OCI-LY3 (cell line): Measurements from ENCODE around the gene CALML6.
"Not testable (repeated sequence)": the region's sequence is repeated elsewhere in the genome, so short reads cannot be mapped to it uniquely, and the experiment has no call there.

Experiments used
- H2AFZ ChIP-seq: fragments of 200-600, 300-600 bp; shearing (Covaris generic); 2 replicates; pipeline ENCODE4 v1.6.0; 2014; ENCODE audit warnings: antibody characterized with exemption, low read depth, low read length
- H3K27ac ChIP-seq: fragments of 200-600, 300-600 bp; sonication (generic); 2 replicates; pipeline ENCODE4 v1.5.1; 2014; ENCODE audit warnings: mild to moderate bottlenecking, low read length, moderate library complexity, mixed read lengths
- H3K27me3 ChIP-seq: fragments of 200-600, 300-600 bp; sonication (generic); 2 replicates; pipeline ENCODE4 v1.6.1; 2014; ENCODE audit warnings: low read depth, low read length, mixed read lengths
- H3K36me3 ChIP-seq: fragments of 200-600, 300-600 bp; sonication (generic); replicated peaks from 2 replicates; pipeline ENCODE3; 2014; ENCODE audit warnings: low read depth, low read length, mixed read lengths
- H3K4me1 ChIP-seq: fragments of 300-600, 200-600 bp; sonication (generic); 2 replicates; pipeline ENCODE4 v1.6.1; 2014; ENCODE audit warnings: low read length, mixed read lengths
- H3K4me2 ChIP-seq: fragments of 200-600, 300-600 bp; sonication (generic); 2 replicates; pipeline ENCODE4 v1.6.1; 2014; ENCODE audit warnings: low read length, mixed read lengths
- H3K4me3 ChIP-seq: fragments of 300-600, 200-600 bp; sonication (generic); 2 replicates; pipeline ENCODE4 v1.5.1; 2014; ENCODE audit warnings: antibody characterized with exemption, mild to moderate bottlenecking, low read length, moderate library complexity
- H3K79me2 ChIP-seq: fragments of 300-600, 200-600 bp; shearing (Covaris generic); 2 replicates; pipeline ENCODE4 v1.6.1; 2014; ENCODE audit warnings: mild to moderate bottlenecking, low read length, mixed read lengths
- H3K9ac ChIP-seq: fragments of 300-600, 200-600 bp; shearing (Covaris generic); 2 replicates; pipeline ENCODE4 v1.6.0; 2014; ENCODE audit warnings: mild to moderate bottlenecking, low read length, moderate library complexity
- H3K9me3 ChIP-seq: fragments of 200-600, 300-600 bp; shearing (Covaris generic); 2 replicates; pipeline ENCODE4 v1.6.1; 2014; ENCODE audit warnings: low read length, mixed read lengths; ENCODE audit not compliant: insufficient read depth
- H4K20me1 ChIP-seq: fragments of 200-600, 300-600 bp; sonication (generic); 2 replicates; pipeline ENCODE4 v1.6.1; 2016; ENCODE audit warnings: low read length, mixed read lengths; ENCODE audit not compliant: insufficient read depth
- EZH2phosphoT487 ChIP-seq: fragments of 200-600 bp; shearing (Covaris generic); IDR thresholded peaks from 2 replicates; pipeline ENCODE4 v1.6.1; 2018; ENCODE audit warnings: antibody characterized with exemption, mixed run types, low read depth
- TF ChIP-seq, protein P1 (sequence below): fragments of 200-600, 300-600 bp; sonication (generic); IDR thresholded peaks from 2 replicates; pipeline ENCODE4 v1.5.1; 2014; ENCODE audit warnings: antibody characterized with exemption, low read length, low read depth

Gene CALML6

DNA sequence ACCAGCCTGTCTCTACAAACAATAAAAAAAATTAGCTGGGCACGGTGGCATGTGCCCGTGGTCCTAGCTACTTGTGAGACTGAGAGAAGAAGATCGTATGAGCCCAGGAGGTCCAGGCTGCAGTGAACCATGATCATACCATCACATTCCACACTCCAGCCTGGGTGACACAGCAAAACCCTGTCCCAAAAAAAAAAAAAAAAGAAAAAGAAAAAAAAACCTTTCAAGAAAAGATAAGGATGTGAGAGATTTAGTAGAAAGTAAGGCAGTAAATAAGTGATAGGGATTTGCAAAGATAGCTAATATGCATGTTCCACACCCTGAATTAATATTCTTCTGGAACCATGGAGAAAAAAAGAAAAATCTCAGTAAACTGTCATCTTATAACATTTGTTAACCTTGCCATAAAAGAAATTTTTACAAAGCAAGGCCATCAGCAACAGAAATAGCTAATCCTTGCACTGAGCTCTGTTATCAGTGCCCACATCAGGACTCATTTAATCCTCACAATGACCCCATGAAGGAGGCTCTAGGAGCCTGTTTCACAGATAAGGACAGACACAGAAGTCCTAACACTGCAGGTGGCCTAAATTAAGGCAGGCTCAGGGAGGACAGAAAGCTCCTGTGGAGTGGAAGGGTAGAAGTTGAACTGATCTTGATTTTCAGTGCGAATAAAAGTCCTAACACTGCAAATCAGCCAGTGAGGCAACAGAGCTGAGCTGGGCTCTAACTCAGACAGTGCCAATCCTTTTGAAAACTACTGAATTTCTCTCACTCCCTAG lies 31.8 kb upstream of the CALML6 start:
- H3K27me3 ChIP-seq, result no peaks in the 10 kb centered on the region
- H3K4me3 ChIP-seq, result no peak overlapping the region
- H3K4me2 ChIP-seq, result no peak overlapping the region
- 0 out of 2 replicates have a peak overlapping the region, but pooled peaks have one; percentile 11 for H3K27ac ChIP-seq
- TF ChIP-seq, protein P1, sequence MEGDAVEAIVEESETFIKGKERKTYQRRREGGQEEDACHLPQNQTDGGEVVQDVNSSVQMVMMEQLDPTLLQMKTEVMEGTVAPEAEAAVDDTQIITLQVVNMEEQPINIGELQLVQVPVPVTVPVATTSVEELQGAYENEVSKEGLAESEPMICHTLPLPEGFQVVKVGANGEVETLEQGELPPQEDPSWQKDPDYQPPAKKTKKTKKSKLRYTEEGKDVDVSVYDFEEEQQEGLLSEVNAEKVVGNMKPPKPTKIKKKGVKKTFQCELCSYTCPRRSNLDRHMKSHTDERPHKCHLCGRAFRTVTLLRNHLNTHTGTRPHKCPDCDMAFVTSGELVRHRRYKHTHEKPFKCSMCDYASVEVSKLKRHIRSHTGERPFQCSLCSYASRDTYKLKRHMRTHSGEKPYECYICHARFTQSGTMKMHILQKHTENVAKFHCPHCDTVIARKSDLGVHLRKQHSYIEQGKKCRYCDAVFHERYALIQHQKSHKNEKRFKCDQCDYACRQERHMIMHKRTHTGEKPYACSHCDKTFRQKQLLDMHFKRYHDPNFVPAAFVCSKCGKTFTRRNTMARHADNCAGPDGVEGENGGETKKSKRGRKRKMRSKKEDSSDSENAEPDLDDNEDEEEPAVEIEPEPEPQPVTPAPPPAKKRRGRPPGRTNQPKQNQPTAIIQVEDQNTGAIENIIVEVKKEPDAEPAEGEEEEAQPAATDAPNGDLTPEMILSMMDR, result no peak
- TF ChIP-seq EZH2phosphoT487, result no peak
- no peaks in the 10 kb centered on the region for H3K9me3 ChIP-seq
- peaks cover 5% of the 10 kb centered on the region; the same call in 1 of the 2 replicates for H3K4me1 ChIP-seq
- no peak overlapping the region for H3K9ac ChIP-seq
- no peak overlapping the region for H2AFZ ChIP-seq
- H4K20me1 ChIP-seq, result peaks cover 95% of the 10 kb centered on the region
- peaks cover 100% of the 10 kb centered on the region for H3K79me2 ChIP-seq
- H3K36me3 ChIP-seq, result peaks cover 25% of the 10 kb centered on the region

GRCh38 chr1:1883890-1884289 lies 31.2 kb upstream of the CALML6 start:
- H3K36me3 ChIP-seq, result peaks cover 21% of the 10 kb centered on the region
- H4K20me1 ChIP-seq, result peaks cover 95% of the 10 kb centered on the region
- not testable (repeated sequence) for H3K4me2 ChIP-seq, H3K4me1 ChIP-seq, H2AFZ ChIP-seq, H3K4me3 ChIP-seq, H3K27ac ChIP-seq, H3K9me3 ChIP-seq, H3K9ac ChIP-seq, H3K27me3 ChIP-seq
- peaks cover 100% of the 10 kb centered on the region for H3K79me2 ChIP-seq

- Histone ChIP-seq H2AFZ (no peak overlapping the region), H3K27me3 (no peaks in the 10 kb centered on the region), H3K36me3 (peaks cover 15% of the 10 kb centered on the region), H3K79me2 (peaks cover 72% of the 10 kb centered on the region), H3K27ac (peak overlapping the region; percentile 65), H3K4me2 (peak overlapping the region; percentile 85), H3K4me3 (peak overlapping the region; percentile 93), H3K9ac (peak overlapping the region; percentile 92), H3K4me1 (peaks cover 22% of the 10 kb centered on the region), H4K20me1 (peaks cover 55% of the 10 kb centered on the region), H3K9me3 (no peaks in the 10 kb centered on the region)
- TF ChIP-seq, protein P1, result no peak
- no peak for TF ChIP-seq EZH2phosphoT487
Observed at GRCh38 chr1:1889090-1889750, 25.8 kb upstream of the CALML6 start.

GRCh38 chr1:1889847-1890505 lies 25.1 kb upstream of the CALML6 start:
- Histone ChIP-seq H3K4me1 (peaks cover 28% of the 10 kb centered on the region), H3K27me3 (peaks cover 5% of the 10 kb centered on the region), H3K9me3 (no peaks in the 10 kb centered on the region), H3K79me2 (peaks cover 64% of the 10 kb centered on the region), H2AFZ (no peak overlapping the region), H3K9ac (peak overlapping the region; percentile 92), H4K20me1 (peaks cover 48% of the 10 kb centered on the region), H3K27ac (peak overlapping the region; percentile 65), H3K4me3 (peak overlapping the region; percentile 93), H3K36me3 (peaks cover 15% of the 10 kb centered on the region), H3K4me2 (peak overlapping the region; percentile 85)
- TF ChIP-seq EZH2phosphoT487, result no peak
- TF ChIP-seq, protein P1, result no peak
